Motor neuron (in vitro differentiated cells): ENCODE measurements around the gene OPN3. TPM values are rescaled to one million over a fixed set of nuclear protein-coding genes. Genes with fewer than 3 reads are reported as not detected.
"Not testable (repeated sequence)": the region's sequence is repeated elsewhere in the genome, so short reads cannot be mapped to it uniquely, and the experiment has no call there.

Experiments
- ATAC-seq, 8 experiments: fragments of 200-7000 bp; cut with Tn5 transposase; replicated peaks in 6 of 8; 2 replicates each; pipeline ENCODE4 v1.8.0; 2021; ENCODE audit warnings: mild to moderate bottlenecking in 8 of 8, moderate library complexity in 8 of 8
- H3K27ac ChIP-seq, 2 donors: fragments of 250-450 bp; sonication (Bioruptor Pico); 2 replicates each; pipeline ENCODE4 v1.9.0; 2021; ENCODE audit warnings: antibody characterized with exemption in 2 of 2, mild to moderate bottlenecking in 2 of 2, moderate library complexity in 1 of 2
- H3K4me1 ChIP-seq, 2 donors: fragments of 250-450 bp; sonication (Bioruptor Pico); replicated peaks in 1 of 2; 2 replicates each; pipeline ENCODE4 v1.6.1; 2021; ENCODE audit warnings: antibody characterized with exemption in 2 of 2, mild to moderate bottlenecking in 2 of 2, moderate library complexity in 1 of 2
- H3K4me3 ChIP-seq, 5 donors: fragments of 250-450 bp; sonication (Bioruptor Pico); 2 replicates each; pipeline ENCODE4 v1.9.0; 2021; ENCODE audit warnings: antibody characterized with exemption in 5 of 5, mild to moderate bottlenecking in 5 of 5, moderate library complexity in 4 of 5
- WGBS, 10 experiments: fragments of 450-650 bp; shearing (Covaris generic); methylation state at CpG; one replicate each; pipeline ENCODE4 v1.0.0; 2022; 5-methylcytosine and 5-hydroxymethylcytosine counted together
- in situ Hi-C, 9 experiments: fragments of 400-800 bp; cut with MboI; loops; one replicate each; pipeline ENCODE4 v1.15.0; 2021; ENCODE audit warnings: low sequenced_read_pairs in 9 of 9, low pct_unique_long_range_greater_than_20kb in 2 of 9; ENCODE audit not compliant: unreplicated experiment in 9 of 9
- total RNA-seq, 8 experiments: library from RNA; unstranded; fragments of 300-600 nt; gene quantifications; 2 replicates each; pipeline versions ENCODE4 v1.2.3 to v1.2.4, GENCODE V29; 2022

The OPN3 gene
- total RNA-seq, 8 experiments from 2014 or later, result 1.7 to 16.7 (median 7.1) TPM

DNA sequence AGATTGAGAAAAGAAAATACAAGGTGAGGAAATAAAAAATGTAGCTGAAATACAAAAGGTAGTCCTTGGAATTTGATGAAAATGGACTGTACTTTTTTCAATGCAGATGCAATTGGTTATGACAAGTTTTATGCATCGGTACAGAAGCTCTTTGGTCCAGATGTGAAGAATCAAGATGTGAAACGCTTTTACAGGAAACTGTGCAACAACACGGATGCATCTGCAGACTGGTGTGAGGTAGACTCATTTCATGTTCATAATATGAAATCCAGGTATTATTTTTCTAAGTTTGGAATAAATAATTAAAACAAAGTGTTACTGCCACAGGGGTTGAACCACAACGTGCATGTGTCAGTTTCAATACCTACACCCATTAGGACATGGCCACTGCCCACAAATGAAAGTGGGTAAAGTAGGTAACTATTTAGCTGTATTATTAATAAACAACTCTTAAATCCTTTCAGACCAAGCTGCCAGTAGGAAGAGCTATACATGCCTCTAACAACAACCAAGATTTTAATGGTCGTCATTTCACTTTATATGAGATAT is 20.3 kb upstream of the OPN3 start:
- Histone ChIP-seq H3K4me1 (no peaks in the 10 kb centered on the region), H3K4me3 (no peak overlapping the region), H3K27ac (no peak overlapping the region)
- 14 to 96% (median 80%) methylated on average over 2 to 5 of the region's 5 CpGs for WGBS, 10 experiments
- in situ Hi-C loops, result no loop called here
- ATAC-seq, result no peak

DNA sequence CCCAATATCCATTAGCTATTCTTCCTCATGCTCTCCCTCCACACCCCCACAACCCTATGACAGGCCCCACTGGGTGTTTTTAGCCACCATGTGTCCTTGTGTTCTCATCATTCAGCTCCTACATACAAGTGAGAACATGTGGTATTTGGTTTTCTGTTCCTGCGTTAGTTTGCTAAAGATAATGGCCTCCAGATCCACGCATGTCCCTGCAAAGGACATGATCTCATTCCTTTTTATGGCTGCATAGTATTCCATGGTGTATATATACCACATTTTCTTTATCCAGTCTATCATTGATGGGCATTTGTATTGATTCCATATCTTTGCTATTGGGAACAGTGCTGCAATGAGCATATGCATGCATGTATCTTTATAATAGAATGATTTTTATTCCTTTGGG is 18.8 kb upstream of the OPN3 start:
- ATAC-seq, H3K27ac ChIP-seq, in situ Hi-C loops, H3K4me3 ChIP-seq, H3K4me1 ChIP-seq: not testable (repeated sequence)
- WGBS, 10 experiments, result 42 to 94% (median 92%) methylated on average over 2 of the region's 2 CpGs; no CpG with 5 or more reads in 3 of the 10 experiments

DNA sequence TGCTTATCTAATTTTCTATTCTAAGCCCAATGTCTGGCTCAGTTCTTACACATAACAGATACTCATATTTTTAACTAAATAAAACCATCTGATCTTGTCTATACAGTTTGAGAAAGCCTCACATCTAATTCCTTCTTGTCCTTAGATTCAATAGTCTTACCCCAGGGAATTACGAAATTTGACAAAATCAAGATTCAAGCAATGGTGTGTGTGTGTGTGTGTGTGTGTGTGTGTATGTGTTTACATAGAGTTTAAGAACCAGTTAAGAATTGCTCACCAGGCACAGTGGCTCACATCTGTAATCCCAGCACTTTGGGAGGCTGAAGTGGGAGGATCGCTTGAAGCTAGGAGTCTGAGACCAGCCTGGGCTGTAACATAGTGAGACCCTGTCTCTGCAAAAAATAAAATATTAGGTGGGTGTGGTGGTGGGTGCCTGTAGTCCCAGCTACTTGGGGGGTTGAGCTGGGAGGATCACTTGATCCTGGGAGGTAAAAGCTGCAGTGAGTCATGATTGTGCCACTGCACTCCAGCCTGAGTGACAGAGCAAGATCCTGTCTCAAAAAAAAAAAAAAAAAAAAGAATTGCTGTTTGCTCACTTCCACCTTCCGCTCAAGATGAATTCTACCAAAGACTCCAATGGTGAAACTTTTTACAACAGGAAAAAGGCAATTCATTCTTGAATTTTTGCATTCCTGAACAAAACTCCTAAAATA is 18.1 kb upstream of the OPN3 start:
- Histone ChIP-seq H3K4me1 (no peaks in the 10 kb centered on the region), H3K4me3 (no peak overlapping the region), H3K27ac (no peak overlapping the region)
- WGBS, 10 experiments, result 40 to 100% (median 90%) methylated on average over 1 to 3 of the region's 3 CpGs; no CpG with 5 or more reads in 1 of the 10 experiments
- ATAC-seq, result no peak
- in situ Hi-C loops, result no loop called here

DNA sequence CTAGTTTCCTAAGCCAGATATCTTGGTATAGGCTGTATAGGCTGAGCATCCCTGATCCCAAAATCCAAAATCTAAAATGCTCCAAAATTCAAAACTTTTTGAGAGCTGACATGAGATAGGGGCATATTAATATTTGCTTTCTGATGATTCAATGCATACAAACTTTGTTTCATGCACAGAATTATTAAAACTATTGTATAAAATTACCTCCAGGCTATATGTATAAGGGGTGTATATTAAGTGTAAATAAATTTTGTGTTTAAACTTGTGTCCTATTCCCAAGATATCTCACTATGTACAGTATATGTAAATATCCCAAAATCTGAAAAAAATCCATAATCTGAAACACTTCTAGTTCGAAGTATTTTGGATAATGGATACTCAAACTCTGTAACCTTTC is 14.5 kb upstream of the OPN3 start:
- Histone ChIP-seq H3K4me1 (no peaks in the 10 kb centered on the region), H3K27ac (no peak overlapping the region), H3K4me3 (no peak overlapping the region)
- in situ Hi-C loops, result no loop called here
- 20 to 100% (median 90%) methylated on average over 1 of the region's 1 CpG; no CpG with 5 or more reads in 4 of the 10 experiments for WGBS, 10 experiments
- ATAC-seq, result no peak

DNA sequence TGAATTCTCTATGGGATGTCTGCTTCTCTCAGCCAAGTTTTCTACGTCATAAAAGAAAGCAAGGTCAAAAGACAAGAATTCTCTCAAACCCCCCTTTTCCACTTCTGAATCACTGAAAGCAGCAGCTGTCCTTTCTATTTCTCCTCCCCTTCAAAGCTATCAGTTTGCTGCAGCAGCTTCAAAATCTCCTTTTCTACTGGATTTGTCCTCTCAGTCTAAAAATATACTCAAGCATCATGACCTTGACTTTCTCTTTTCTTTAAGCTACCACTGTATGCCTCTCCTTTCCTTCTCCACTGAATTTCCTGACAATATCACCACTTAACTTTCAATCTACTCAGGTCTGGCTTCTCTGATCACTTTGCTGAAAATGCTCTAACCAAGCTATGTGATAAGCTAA is 13.8 kb upstream of the OPN3 start:
- Histone ChIP-seq H3K27ac (no peak overlapping the region), H3K4me1 (no peaks in the 10 kb centered on the region), H3K4me3 (no peak overlapping the region)
- no peak for ATAC-seq
- 20 to 86% (median 59%) methylated on average over 1 of the region's 1 CpG; no CpG with 5 or more reads in 3 of the 10 experiments for WGBS, 10 experiments
- in situ Hi-C loops, result no loop called here

DNA sequence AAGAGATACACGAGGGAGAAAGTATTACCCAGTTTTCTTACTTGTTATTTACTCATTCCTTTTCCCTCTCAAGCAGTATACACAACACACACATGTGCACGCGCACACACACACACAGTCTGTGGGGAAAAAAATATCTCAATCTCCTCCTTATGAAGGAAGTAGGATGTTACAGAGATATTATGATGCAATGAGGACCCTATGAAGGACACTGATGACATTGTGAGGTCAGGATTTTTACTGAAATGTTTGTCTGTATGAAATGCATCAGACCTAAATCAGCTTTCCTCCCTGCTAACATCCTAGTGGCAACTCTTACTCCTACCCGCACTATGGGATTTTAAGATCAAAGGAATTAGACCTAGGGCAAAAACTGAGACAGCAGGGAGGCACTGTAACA is 11.8 kb upstream of the OPN3 start, which contains the start of gene WDR64:
TSS of gene WDR64 (plus strand) at position 270 of the 400 bp plus-strand sequence. CDS start 204 bp downstream, outside the sequence.
- Histone ChIP-seq H3K4me3 (no peak within 1 kb of the TSS), H3K27ac (no peak within 1 kb of the TSS), H3K4me1 (peaks cover 0 to 4% of the 10 kb centered on the region in 2 donors)
- WGBS, 10 experiments, result 33 to 100% (median 88%) methylated on average over 1 to 4 of the region's 4 CpGs; no CpG with 5 or more reads in 1 of the 10 experiments
- ATAC-seq, result no peak
- in situ Hi-C loops, result no loop called here

DNA sequence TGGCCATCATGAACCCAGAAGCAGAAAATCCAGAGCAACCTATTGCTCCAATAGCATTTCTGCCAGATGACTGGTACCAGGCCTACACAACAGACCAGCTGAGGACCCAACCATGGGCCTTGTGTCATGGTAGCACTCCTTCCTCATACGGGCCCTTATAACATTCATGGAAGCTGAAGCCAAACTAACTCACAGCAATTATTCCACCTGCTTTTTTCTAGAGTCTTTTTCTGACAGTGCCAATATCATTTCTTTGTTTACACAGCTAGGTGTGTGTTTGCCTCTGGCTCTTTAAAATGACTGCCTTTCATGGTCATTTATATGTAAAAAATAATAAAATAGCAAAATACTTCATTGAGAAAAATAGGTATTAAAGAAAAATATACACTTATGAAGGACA is 8.0 kb upstream of the OPN3 start:
- Histone ChIP-seq H3K4me3 (no peak overlapping the region), H3K27ac (peak overlapping the region in 1 of 2 donors; percentile 82), H3K4me1 (peaks cover 0 to 4% of the 10 kb centered on the region in 2 donors)
- peak in 2 of 8 experiments; percentile 2 for ATAC-seq
- in situ Hi-C loops, result no loop called here
- whole genome bisulfite sequencing, 10 experiments, result 25 to 100% (median 100%) methylated on average over 1 of the region's 1 CpG; no CpG with 5 or more reads in 4 of the 10 experiments

DNA sequence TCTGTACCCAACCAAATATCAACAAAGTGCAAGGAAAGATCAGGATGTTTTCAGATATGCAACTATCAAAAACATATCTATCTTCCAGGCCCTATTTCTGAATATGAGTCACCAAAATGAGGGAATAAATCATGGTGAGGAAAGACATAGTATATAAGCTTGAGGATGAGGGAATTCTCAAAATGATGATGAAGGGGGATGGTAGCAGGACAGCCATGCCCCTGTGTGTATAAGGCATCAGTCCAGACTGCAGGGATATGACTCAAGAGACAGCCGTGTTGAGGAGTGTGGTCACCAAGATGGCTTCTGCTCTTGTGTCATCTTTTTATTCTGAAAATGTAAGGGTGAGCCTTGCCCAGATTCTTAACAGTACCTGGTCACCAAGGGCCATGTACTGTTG is 7.5 kb upstream of the OPN3 start:
- peak in 7 of 8 experiments; percentile 31 to 100 (median 100) for ATAC-seq
- H3K27ac ChIP-seq, result peak overlapping the region in 1 of 2 donors; percentile 82
- H3K4me3 ChIP-seq, result no peak overlapping the region
- 0 to 90% (median 67%) methylated on average over 1 of the region's 1 CpG; no CpG with 5 or more reads in 5 of the 10 experiments for WGBS, 10 experiments
- H3K4me1 ChIP-seq, result peaks cover 0 to 4% of the 10 kb centered on the region in 2 donors
- in situ Hi-C loops, result no loop called here

DNA sequence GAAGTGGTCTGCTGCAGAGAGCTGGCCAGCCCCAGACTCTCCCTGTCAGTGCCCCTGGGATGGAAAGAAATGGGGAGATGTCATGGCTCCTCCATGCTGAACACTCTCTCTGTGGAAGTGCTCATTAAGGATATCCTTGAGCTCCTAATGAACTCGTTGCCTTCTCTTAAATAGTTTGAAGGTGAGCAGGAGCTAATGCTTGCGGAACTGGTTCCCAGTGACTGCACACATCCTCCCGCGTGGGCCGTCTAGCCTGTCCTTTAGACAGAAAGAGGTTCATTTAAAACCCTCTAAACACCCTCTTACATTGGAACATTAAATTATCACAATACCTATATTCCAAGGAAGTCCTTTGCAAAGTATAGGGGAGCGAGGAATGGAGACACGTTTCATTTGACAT is 6.0 kb upstream of the OPN3 start:
- H3K4me1 ChIP-seq, result peaks cover 0 to 4% of the 10 kb centered on the region in 2 donors
- 79 to 100% (median 84%) methylated on average over 1 to 7 of the region's 7 CpGs; no CpG with 5 or more reads in 2 of the 10 experiments for WGBS, 10 experiments
- no peak overlapping the region for H3K4me3 ChIP-seq
- in situ Hi-C loops, result no loop called here
- ATAC-seq, result no peak
- no peak overlapping the region for H3K27ac ChIP-seq

DNA sequence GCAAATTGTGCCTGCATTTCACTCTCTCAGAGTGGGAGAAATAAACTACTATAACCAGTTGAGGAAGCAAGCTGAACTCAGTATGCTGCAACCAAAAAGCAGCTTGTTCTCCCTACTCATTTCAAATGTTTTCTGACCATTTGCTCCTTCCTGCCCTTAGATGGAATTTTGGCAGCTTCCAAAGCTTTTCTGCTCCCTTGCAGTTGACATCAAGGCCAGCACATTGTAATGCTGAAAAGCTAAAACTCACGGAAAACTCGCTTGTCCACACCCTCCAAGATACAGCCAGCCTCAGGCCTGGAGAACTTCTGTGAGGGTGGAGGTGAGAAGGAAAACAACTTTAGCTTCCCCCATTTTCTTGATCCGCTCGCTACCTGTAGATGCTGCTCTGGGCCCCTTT is 5.0 kb upstream of the OPN3 start:
- ATAC-seq, result no peak
- H3K27ac ChIP-seq, result no peak overlapping the region
- in situ Hi-C loops, result no loop called here
- 20 to 100% (median 80%) methylated on average over 2 to 4 of the region's 4 CpGs; no CpG with 5 or more reads in 4 of the 10 experiments for WGBS, 10 experiments
- peaks cover 5 to 7% of the 10 kb centered on the region in 2 donors for H3K4me1 ChIP-seq
- H3K4me3 ChIP-seq, result no peak overlapping the region

DNA sequence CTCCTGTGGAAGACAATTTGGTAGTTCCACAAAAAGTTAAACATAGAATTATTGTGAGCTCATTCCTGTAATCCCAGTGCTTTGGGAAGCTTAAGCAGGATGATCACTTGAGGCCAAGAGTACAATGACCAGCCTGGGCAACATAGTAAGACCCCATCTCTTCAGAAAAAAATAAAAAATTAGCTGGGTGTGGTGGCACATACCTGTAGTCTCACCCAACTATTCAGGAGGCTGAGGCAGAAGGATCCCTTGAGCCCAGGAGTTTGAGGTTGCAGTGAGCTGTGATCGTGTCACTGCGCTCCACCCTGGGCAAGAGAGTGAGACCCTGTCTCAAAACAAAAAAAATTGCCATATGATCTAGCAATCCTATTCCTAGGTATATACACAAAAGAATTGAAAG is 4.1 kb upstream of the OPN3 start:
- in situ Hi-C loops, result no loop called here
- Histone ChIP-seq H3K4me1 (peaks cover 5 to 7% of the 10 kb centered on the region in 2 donors), H3K4me3 (no peak overlapping the region), H3K27ac (no peak overlapping the region)
- no peak for ATAC-seq
- 71 to 100% (median 94%) methylated on average over 2 of the region's 2 CpGs; no CpG with 5 or more reads in 3 of the 10 experiments for WGBS, 10 experiments

DNA sequence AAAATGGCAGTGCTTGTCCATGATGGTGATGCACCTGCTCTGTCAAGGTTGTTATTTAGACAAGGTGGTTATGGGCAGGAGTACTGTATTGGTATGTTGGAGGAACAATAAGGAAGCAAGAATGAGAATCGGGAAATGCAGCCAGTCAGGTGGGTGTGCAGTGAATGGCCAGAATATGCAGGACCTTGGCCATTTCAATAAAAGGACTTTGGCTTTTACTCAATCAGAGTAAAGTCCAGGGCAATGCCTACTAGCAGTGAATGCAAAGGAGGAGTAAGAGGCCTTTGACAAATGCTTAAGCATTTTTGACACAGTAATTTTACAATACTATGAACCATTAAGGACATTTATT is 2.4 kb upstream of the OPN3 start:
- Histone ChIP-seq H3K4me1 (peaks cover 12 to 19% of the 10 kb centered on the region in 2 donors), H3K4me3 (no peak overlapping the region), H3K27ac (no peak overlapping the region)
- ATAC-seq, result no peak
- 40 to 100% (median 92%) methylated on average over 1 of the region's 1 CpG; no CpG with 5 or more reads in 1 of the 10 experiments for WGBS, 10 experiments
- in situ Hi-C loops, result no loop called here

DNA sequence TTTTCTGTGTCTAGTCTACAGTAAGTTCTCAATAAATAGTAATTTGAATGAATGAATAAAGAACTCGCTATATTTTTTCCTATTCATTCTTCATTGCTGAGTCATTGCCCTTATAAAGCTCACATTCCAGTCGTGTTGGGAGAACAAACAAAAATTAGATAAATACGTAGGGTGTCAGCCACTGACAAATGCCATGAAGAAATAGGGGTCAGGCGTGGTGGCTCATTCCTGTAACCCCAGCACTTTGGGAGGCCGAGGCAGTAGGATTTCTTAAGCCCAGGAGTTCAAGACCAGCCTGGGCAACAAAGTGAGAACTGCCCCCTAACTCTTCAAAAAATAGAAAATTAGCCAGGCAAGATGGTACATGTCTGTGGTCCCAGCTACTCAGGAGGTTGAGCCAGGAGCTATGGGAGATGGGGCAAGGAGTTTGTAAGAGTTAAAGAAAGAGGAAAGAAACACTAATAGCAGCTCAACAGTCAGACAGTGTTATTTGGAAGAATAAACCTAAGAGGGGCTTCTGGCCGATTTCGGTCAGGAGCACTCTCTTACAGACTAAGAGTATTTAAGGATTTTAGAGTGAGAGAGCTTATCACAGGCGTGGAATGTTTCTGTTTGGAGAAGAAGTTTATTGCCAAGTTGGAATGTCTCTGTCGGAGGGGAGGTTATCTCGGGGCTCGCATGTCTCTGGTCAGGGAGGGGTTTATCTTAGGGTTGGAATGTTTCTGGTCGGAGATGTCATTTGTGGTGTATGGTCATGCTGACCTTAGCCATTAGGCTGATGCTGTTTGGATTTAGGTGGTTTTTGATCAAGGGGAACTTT is 1.8 kb upstream of the OPN3 start:
- in situ Hi-C loops, result no loop called here
- 55 to 95% (median 77%) methylated on average over 3 to 12 of the region's 12 CpGs; no CpG with 5 or more reads in 1 of the 10 experiments for WGBS, 10 experiments
- peaks cover 16 to 25% of the 10 kb centered on the region in 2 donors for H3K4me1 ChIP-seq
- H3K27ac ChIP-seq, result no peak overlapping the region
- ATAC-seq, result no peak
- H3K4me3 ChIP-seq, result no peak overlapping the region
